MCF 10A (cell line): Measurements from ENCODE around the gene SCN8A. TPM values are rescaled to one million over a fixed set of nuclear protein-coding genes. Genes with fewer than 3 reads are reported as not detected.

Experiments used
- BruUV-seq: library from RNA; stranded (reverse); fragments of 400-500 nt; replicated peaks from 2 replicates; lab custom pipeline; 2021; lab: Mats Ljungman, UMichigan
- CTCF ChIA-PET: fragments of 300-600 bp; sonication (Branson Sonifier 250); formaldehyde crosslinking; extraction: SDS; loops from one replicate; lab custom pipeline; 2021; ENCODE audit warnings: antibody characterized with exemption, inconsistent platforms; lab: Yijun Ruan, JAX
- POLR2A ChIA-PET: fragments of 300-600, 350-650 bp; sonication (Branson Sonifier 250); formaldehyde crosslinking; extraction: SDS; loops from one replicate; lab custom pipeline; 2020; ENCODE audit warnings: antibody characterized with exemption, inconsistent platforms; lab: Yijun Ruan, JAX
- DNase-seq: peaks from one replicate; pipeline ENCODE4 v3.0.0-alpha.2; 2018; ENCODE audit not compliant: unreplicated experiment
- H3K27ac Mint-ChIP-seq: one replicate; pipeline ENCODE4 v1.8.0; 2022; ENCODE audit warnings: mild to moderate bottlenecking, low read depth, mixed read lengths; ENCODE audit not compliant: unreplicated experiment
- H3K27me3 Mint-ChIP-seq: one replicate; pipeline ENCODE4 v1.8.0; 2022; ENCODE audit warnings: mixed read lengths; ENCODE audit not compliant: insufficient read depth, unreplicated experiment
- H3K36me3 Mint-ChIP-seq: one replicate; pipeline ENCODE4 v1.8.0; 2022; ENCODE audit warnings: mild to moderate bottlenecking, moderate library complexity, mixed read lengths; ENCODE audit not compliant: insufficient read depth, unreplicated experiment
- H3K4me1 Mint-ChIP-seq: one replicate; pipeline ENCODE4 v1.8.0; 2022; ENCODE audit warnings: mixed read lengths; ENCODE audit not compliant: insufficient read depth, unreplicated experiment
- H3K4me3 Mint-ChIP-seq: one replicate; pipeline ENCODE4 v1.8.0; 2022; ENCODE audit warnings: mild to moderate bottlenecking, moderate library complexity, mixed read lengths; ENCODE audit not compliant: unreplicated experiment
- H3K9me3 Mint-ChIP-seq: one replicate; pipeline ENCODE4 v1.8.0; 2022; ENCODE audit warnings: mixed read lengths; ENCODE audit not compliant: unreplicated experiment
- intact Hi-C: fragments of 100-400 bp; cut with micrococcal nuclease; formaldehyde crosslinking; loops from 2 replicates; pipeline ENCODE4 v1.14.1; 2022
- total RNA-seq: library from RNA; stranded (reverse); gene quantifications from 2 replicates; pipeline ENCODE4 v1.2.3, GENCODE V29; 2022
- TF ChIP-seq, protein P1 (sequence below): fragments of 200-600 bp; IDR thresholded peaks from one replicate; pipeline ENCODE4 v1.8.0; 2022; ENCODE audit warnings: antibody characterized with exemption, mild to moderate bottlenecking; ENCODE audit not compliant: unreplicated experiment

The SCN8A gene
- total RNA-seq, 1 experiment from 2014 or later: 0.70 TPM

DNA sequence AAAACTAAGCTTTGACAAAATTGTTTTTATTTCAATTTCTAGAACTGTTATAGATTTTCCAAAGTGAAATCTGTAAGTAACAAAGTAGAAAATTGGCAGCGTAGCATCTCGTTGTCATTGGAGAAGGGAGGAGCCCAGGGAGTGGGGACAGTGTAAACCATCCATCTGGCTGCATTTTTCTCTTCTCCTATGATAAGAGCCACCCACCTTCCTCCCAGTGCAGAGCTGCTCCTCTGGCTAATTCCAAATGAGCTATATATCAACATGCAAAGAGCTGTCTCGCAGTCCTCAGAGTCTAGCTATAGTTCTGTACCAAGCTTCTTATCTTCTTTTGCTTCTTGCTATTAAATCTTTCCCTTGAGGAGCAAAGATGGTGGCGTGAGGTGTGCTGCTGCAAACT, 56.6 kb downstream of the SCN8A start:
- Mint-ChIP-seq H3K4me3 (no peak overlapping the region), H3K9me3 (no peaks in the 10 kb centered on the region), H3K27me3 (peaks cover 11% of the 10 kb centered on the region), H3K27ac (no peak overlapping the region), H3K4me1 (no peaks in the 10 kb centered on the region), H3K36me3 (no peaks in the 10 kb centered on the region)
- POLR2A ChIA-PET: no interaction called here
- intact Hi-C loops: no loop called here
- no peak for DNase-seq
- no TSS peak for BruUV-seq
- CTCF ChIA-PET: interaction anchor here (1.0 kb wide), 1 partner anchor 125 kb away, joined by 3 read pairs; no protein-coding TSS in a partner anchor
- TF ChIP-seq, protein P1, sequence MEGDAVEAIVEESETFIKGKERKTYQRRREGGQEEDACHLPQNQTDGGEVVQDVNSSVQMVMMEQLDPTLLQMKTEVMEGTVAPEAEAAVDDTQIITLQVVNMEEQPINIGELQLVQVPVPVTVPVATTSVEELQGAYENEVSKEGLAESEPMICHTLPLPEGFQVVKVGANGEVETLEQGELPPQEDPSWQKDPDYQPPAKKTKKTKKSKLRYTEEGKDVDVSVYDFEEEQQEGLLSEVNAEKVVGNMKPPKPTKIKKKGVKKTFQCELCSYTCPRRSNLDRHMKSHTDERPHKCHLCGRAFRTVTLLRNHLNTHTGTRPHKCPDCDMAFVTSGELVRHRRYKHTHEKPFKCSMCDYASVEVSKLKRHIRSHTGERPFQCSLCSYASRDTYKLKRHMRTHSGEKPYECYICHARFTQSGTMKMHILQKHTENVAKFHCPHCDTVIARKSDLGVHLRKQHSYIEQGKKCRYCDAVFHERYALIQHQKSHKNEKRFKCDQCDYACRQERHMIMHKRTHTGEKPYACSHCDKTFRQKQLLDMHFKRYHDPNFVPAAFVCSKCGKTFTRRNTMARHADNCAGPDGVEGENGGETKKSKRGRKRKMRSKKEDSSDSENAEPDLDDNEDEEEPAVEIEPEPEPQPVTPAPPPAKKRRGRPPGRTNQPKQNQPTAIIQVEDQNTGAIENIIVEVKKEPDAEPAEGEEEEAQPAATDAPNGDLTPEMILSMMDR: no peak

DNA sequence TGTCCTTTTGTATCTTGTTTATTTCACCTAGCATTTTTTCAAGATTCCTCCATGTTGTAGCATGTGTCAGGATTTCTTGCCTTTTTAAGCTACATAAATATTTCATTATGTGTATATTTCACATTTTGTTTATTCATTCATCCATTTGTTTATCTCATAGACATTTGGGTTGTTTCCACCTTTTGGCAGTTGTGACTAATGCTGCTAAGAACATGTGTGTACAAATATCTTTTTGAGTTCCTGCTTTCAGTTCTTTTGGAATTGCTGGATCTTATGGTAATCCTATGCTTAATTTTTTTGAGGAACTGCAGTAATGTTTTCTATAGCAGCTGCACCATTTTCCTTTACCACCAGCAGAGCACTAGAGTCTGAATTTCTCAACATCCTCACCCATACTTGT, 62.4 kb downstream of the SCN8A start:
- H3K4me3 Mint-ChIP-seq: no peak overlapping the region
- no peak overlapping the region for H3K27ac Mint-ChIP-seq
- intact Hi-C loops: no loop called here
- CTCF ChIA-PET: interaction anchor here (0.6 kb wide), 1 partner anchor 13 kb away, joined by 3 read pairs; no protein-coding TSS in a partner anchor
- H3K9me3 Mint-ChIP-seq: peaks cover 17% of the 10 kb centered on the region
- H3K27me3 Mint-ChIP-seq: peaks cover 53% of the 10 kb centered on the region
- BruUV-seq: no TSS peak
- TF ChIP-seq, protein P1: no peak
- H3K36me3 Mint-ChIP-seq: no peaks in the 10 kb centered on the region
- POLR2A ChIA-PET: no interaction called here
- H3K4me1 Mint-ChIP-seq: no peaks in the 10 kb centered on the region
- DNase-seq: no peak

DNA sequence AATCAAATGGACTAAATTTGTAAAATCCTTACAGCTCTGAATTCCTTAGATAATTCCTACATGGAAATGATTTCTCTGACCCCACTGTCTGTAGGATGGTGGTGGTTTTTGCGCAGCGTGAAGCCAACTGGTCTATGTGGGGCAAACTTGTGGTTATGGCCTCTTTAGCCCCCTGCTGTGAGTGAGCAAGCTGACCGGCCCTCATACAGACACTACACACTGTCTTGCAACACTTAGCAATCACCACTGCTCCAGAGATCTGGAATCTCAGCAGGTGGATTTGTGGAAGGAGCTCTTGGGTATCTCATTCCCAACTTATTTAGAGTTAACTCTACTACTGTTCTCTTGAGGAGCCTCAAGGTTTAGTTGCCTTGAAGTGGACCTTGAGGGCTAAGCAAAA, 70.2 kb downstream of the SCN8A start:
- H3K36me3 Mint-ChIP-seq: no peaks in the 10 kb centered on the region
- ChIA-PET POLR2A (no interaction called here), CTCF (interaction anchor here (0.6 to 0.9 kb wide), 2 partner anchors 27 to 81 kb away, joined by 3 read pairs; no protein-coding TSS in a partner anchor)
- H3K27ac Mint-ChIP-seq: no peak overlapping the region
- peaks cover 66% of the 10 kb centered on the region for H3K27me3 Mint-ChIP-seq
- no TSS peak for BruUV-seq
- no peak for DNase-seq
- intact Hi-C loops: no loop called here
- H3K4me3 Mint-ChIP-seq: no peak overlapping the region
- TF ChIP-seq, protein P1: no peak
- peaks cover 19% of the 10 kb centered on the region for H3K9me3 Mint-ChIP-seq
- H3K4me1 Mint-ChIP-seq: no peaks in the 10 kb centered on the region

DNA sequence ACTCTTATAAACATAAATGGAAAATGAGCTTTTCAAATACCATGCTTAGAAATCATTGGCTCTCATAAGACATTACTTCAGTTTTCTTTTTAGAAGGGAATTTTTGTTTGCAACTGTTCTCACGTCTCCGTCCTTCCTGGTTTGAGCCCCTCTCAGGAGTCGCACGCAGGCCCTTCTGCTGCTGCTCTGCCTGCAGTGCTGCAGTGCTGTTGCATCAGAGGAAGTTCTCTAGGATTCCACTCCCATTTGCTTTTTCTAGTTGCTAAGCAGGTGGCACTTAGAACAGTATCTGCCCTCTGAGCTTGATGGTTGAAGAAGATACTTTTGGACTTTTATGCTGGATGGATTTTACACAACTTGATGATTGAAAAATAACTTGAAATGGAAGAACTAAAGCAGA, 70.8 kb downstream of the SCN8A start:
- no peak overlapping the region for H3K27ac Mint-ChIP-seq

More for the DNA sequence above, 70.8 kb downstream of the SCN8A start:
- peaks cover 60% of the 10 kb centered on the region for H3K27me3 Mint-ChIP-seq
- ChIA-PET CTCF (interaction anchor here (0.5 to 0.9 kb wide), 3 partner anchors 26 to 80 kb away, joined by 3 read pairs; no protein-coding TSS in a partner anchor), POLR2A (interaction anchor here (0.5 kb wide), 1 partner anchor 193 kb away, joined by 3 read pairs; no protein-coding TSS in a partner anchor)
- H3K4me1 Mint-ChIP-seq: no peaks in the 10 kb centered on the region
- DNase-seq: no peak
- TF ChIP-seq, protein P1: no peak
- BruUV-seq: no TSS peak
- intact Hi-C loops: no loop called here
- no peaks in the 10 kb centered on the region for H3K36me3 Mint-ChIP-seq
- H3K9me3 Mint-ChIP-seq: peaks cover 13% of the 10 kb centered on the region
- no peak overlapping the region for H3K4me3 Mint-ChIP-seq
